ENCODE measurements around the gene FOXP1.

Gene FOXP1

DNA sequence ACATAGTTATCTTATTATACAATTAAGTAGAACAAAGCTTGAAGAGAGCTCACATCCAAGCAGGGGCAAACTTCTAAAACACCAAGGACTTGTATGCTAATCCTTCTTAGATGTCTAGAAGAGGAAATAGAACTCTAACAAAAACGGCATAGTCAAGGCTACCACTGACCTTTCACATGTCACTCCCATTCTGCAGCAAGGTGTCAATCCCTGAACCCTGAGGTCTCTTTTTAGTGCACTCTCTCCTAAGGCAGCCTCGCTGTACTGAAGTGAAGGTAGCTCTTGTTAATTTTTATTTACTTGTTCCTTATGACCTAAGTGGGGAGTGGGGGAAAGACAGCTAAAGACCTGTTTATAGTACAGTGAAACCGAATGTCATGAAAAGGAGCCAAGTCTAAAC lies 506.5 kb downstream of the FOXP1 start:
- DNase-seq (ENCODE audit: low read depth), result no peak

DNA sequence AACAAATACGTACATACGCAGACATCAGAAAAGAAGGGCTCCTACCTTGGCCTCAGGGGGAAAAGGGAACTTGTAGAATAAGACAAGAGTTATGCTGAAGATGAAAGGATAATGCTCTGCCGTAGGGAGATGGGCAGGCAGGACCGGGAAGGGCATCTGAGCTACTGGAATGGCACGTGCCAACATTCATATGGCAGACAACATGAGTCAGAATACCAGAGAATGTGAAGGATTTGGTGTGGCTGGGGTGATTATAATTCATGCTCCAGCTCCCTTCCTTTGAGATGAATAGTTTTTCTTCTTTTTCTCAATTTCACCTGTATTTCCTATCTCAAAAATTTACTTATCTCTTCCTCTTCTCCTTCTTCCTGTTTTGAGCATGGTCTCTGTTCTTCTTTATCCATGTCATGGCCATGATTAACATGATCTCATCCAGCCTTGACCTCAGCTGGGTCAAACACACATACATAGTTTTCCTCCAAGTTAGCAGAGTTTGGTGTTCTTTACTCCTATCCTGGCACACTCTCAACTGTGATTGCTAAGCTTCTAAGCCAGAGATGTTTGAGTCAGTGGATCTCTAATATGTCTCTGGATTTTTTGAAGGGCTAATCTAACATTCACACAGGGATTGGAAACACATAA lies 507.0 kb downstream of the FOXP1 start:
- peak; percentile 69 for DNase-seq (ENCODE audit: low read depth)

DNA sequence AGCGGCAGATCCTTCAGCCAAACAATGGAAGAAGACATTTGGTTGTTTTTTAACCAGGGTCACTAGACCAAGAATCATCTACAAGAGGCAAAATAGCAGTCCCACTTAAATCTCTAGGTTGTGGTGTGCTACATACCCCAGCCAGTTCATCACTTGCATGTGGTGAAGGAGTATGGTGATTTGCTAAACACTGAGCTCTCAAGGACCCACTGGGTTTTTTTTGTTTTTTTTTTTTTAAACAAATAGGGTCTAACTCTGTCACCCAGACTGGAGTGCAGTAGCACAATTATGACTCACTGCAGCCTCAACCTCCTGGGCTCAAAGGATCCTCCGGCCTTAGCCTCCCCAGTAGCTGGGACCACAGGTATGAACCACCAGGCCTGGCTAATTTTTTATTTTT lies 508.0 kb downstream of the FOXP1 start:
- no peak for DNase-seq (ENCODE audit: low read depth)

DNA sequence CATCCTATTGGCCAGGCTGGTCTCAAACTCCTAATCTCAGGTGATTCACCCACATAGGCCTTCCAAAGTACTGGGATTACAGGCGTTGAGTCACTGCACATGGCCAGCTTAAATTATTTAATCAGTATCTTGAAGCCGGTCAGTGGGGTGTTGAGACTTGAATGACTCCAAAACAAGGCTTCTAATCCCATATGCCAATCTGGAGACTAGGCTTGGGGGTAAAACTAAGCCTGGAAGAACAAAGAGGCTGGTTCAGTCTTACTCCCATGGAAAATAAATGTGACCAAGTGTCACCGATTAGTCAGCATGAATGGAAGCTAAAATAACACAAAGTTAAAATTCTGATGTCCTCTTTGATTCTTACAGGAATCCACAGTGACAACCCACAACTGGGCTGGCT lies 509.1 kb downstream of the FOXP1 start:
- DNase-seq (ENCODE audit: low read depth), result peak; percentile 48

DNA sequence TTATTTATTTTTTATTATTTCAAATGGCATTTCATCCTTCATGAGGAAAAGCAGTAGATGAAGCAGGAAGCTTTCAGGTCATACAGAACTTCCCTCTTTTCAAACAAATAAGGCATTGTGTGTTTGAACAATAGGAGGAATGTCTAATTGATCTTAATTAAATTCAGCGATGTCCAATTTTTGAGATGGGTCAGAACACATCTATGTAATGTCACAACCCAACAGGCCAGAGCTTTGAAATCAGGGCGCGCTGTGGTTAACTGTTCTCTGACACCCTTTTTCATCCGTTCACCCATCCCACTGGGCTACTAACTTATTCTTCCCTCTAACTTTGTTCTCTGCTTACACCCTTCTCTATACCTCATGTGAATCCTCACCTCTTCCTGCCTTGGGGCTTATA lies 510.5 kb downstream of the FOXP1 start:
- DNase-seq (ENCODE audit: low read depth), result no peak

DNA sequence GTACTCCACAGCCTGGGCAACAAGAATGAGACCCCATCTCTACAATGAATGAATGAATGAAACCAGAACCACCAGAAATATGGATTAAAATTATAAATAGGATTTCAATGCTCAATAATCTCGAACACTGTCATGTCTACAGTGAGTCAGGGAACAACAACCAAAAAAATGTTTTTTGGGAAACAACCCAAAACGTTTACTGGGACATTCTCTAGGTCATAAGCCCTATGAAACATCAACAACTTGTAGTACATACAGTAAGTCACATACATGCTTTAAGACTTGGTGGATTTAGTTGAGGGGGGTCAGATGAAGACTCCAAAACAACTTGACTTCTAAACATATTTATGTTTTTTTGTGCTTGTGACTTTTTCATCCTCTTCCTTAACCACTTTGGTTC lies 511.2 kb downstream of the FOXP1 start:
- peak; percentile 58 for DNase-seq (ENCODE audit: low read depth)

DNA sequence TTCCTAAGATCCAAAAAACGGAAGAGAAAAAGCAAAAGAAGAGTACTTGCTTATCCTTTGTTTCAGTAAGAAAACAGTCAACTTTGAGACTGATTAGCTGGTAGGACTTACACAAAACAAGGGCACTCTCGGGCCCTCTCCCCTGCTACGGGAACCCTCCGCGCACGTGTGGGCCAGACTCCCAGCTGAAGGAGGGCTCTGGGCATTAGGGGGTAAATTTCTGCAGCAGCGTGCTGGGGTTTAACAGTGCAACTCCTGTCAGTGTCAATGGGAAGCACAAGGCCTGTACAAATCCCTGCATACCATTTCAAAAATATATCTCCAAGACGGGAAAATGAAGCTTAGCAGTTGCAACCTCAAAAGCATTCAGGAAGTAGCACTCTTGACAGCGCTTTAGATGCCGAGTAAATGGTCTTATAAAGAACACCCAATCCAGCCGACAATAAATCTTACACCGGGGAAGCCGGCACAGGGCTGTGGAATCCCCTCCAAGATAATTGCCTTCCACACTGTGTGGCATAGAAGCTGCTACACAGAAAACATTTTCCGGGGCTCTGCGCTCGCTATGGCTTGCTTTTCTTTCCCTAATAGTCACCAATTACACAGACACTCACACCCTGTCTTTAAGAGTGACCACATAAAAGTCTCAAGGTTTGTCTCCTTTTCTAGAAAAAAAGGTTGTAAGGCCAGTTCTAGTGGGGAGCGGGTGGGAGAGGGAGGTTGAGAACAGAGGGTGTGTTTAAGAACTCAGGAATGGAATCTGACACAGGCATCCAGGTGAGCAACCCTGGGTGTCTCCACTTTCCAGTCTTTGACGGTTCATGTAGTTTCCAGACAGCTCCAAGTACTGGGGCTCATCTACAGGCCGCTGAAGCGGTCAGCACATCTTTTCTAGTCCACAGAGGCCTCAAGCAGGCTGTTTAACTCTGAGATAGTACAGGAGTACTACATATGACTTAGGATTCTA lies 512.7 kb downstream of the FOXP1 start:
- DNase-seq (ENCODE audit: low read depth), result no peak

DNA sequence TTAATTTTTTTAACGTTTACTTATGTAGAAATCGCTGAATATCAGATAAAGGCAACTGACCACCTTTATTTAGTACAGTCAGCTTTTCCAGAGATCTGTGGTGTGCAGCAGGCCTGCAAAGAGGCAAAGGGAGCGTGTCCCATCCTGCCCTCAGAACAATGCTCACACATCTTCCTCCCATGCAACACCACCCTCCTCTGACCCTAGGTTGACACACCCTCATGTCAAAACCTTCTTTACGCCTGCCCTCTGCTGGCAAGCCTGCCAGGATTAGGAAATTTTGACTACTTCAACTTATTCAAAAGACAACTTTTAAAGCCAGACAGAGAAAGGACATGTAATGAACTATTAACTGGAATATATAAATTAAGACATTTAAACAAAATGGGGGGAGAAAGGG lies 513.7 kb downstream of the FOXP1 start:
- peak; percentile 46 for DNase-seq (ENCODE audit: low read depth)

DNA sequence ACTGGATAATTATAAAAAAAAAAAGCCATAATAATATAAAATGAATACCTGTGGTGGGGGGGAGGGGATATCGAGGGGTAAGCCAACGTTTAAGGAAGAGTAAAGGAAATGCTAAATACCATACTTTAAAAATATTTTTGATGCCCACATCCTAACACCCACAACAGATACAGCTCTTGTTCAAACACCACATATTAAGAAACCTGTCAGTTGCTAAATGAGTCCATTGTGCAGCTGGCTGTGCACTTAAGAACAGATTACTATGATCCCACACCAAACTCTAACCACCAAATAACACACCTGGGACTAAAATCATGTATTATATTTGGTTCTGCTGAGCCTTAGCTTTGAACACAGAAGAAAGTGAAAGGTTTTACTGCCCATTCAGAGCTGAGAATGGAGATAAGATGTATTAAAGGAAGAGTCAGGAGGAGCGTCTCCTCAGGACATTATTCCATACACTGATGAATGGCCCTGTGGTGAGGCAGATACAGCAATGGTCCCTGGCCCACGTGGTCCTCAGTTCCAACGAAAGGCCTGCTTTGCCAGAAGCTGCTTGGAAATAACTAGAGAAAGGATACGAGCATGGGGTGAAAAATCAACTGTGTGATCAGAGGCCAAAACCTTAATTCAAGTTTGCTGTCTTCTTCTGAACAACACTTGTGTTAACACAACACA lies 515.4 kb downstream of the FOXP1 start:
- DNase-seq (ENCODE audit: low read depth), result no peak

DNA sequence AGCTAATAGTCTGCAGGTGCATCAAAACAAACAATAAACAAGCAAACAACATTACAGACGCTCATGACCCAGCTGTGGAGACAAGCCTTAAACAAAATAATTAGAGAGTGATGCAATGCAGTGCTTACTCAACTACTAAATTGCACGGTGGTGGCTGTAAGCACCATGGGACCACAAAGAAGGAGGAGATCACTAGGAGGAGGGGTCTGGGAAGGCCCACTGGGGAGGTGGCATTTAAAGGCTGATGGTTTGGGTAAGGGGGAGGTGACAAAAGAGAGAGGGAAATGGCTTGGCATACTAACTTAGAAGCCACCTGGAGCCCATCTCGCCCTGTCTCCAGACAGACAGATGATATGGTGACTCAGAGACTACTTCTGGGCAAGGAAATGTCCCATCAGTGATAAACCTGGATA lies 516.7 kb downstream of the FOXP1 start:
- DNase-seq (ENCODE audit: low read depth), result peak; percentile 60

DNA sequence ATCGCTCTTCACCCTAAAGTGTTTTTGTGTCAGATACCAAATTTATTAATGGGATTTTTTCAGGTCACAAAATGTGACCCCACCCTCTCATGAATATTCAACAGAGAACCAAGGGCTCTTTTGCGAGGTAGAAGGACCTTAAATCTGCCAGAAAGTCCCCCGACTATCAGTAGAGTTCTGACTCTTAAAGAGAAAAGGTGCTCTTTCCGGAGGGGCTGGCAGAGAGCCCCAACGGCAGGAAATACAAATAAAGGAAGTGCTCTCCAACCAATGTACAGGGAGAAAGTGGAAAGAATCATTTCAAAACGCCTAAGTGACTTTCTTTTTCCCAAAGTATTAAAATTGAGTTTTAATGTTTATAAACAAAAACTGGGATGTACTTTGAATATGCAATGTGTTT lies 517.2 kb downstream of the FOXP1 start:
- no peak for DNase-seq (ENCODE audit: low read depth)

DNA sequence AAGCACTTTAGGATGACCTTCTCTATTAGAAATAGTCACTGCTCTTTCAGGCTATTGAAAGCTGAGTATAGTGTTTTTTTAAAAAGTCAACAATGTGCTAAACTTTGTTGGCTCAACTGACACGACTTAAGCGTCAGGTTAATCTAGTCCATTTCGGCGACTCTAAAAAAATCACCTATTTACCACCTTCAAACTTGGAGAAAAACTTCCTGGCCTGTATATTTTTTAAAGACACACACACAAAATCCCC lies 517.8 kb downstream of the FOXP1 start:
- no peak for DNase-seq (ENCODE audit: low read depth)

DNA sequence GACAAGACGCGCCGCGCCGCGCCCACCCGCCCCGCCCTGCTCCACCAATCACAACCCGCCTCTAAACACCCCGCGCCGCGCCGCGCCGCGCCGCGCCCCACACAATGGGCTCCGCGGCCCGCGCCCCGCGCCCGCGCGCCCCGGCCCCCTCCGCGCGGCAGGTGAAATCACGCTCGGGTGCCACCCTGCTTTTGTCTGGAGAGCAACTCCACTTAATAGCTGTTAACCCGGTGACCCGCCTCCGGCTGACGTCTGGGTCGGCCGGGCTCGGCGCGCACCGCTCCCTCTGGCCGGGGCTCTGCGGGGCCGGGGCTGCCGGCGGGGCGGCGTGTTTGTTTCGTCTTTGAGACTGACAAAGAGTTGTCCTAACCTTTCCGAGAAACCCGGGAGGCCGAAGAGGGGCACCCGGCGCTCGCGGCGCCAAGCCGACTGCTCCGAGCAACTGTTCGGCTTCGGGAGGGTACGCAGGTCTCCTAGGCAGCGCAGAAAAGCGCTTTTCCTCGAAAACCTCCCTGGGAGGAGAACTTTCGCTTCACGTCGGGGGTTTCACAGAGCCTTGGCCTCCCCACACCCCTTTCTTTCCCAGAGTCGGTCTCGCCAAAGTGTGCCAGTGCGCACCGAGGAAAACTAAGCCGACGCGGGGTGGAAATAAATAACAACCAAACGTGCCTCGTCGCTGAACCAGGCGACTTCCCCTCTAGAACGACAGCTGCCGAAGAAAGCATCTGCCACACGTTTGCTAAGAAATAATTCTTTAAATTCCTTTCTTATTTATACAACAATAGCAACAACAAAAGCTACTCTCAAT lies 518.4 kb downstream of the FOXP1 start:
- DNase-seq (ENCODE audit: low read depth), result peak; percentile 57

DNA sequence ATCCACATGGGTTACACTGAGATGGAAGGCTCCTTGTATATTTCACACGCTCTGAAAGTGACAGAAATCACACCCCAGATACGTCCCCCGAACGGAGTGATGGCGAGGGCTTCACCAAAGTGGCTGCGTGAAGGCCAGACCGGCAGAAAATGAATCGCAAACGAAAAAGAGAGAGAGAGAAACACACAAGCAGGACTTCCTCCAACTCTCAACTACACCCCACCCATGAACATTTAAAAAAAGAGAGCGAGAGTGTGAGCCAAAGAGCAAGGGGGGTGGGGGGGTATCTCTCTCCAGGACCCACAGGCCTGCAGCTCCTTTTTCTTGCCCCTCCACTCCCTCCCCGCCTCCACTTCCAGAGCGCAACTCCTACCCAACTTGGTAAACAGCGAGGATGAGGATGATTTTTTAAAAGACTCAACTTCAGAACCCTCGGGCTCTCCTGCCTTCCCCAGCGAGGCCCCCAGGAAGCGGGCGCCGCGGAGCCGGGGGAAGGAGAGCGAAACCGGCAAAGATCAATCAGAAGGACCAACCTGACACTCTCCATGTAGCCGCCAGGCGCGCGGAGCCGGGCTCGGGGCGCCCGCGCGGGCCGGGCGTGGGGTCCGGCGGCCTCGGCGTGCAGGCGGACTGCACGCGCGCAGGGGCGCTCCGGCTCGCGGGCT lies 519.1 kb downstream of the FOXP1 start:
- DNase-seq (ENCODE audit: low read depth), result peak; percentile 74

DNA sequence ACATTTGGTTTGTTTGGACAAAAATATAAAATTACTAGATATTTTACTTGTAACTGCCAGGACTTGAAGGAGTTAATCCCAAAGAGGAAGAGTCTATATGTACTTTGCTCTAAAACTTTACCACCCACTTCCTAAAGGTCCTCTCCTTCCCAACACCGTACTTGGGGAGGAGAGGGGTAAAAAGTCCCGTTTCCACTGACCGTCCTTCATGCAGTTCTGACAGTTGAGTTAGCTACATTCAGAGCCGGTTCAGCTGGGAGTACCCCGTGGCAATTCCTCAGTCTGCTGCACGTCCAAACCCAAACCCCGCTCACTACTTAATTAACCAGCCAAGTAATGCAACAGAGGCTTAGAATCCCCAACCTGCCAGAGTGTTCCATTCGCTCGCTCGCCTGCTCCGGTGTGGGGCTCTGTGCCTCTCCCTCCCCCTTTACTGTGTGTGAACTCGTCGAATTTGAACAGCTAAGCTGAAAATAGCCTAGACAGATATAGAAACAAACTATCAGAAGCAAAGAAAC lies 519.7 kb downstream of the FOXP1 start:
- peak; percentile 60 for DNase-seq (ENCODE audit: low read depth)

DNA sequence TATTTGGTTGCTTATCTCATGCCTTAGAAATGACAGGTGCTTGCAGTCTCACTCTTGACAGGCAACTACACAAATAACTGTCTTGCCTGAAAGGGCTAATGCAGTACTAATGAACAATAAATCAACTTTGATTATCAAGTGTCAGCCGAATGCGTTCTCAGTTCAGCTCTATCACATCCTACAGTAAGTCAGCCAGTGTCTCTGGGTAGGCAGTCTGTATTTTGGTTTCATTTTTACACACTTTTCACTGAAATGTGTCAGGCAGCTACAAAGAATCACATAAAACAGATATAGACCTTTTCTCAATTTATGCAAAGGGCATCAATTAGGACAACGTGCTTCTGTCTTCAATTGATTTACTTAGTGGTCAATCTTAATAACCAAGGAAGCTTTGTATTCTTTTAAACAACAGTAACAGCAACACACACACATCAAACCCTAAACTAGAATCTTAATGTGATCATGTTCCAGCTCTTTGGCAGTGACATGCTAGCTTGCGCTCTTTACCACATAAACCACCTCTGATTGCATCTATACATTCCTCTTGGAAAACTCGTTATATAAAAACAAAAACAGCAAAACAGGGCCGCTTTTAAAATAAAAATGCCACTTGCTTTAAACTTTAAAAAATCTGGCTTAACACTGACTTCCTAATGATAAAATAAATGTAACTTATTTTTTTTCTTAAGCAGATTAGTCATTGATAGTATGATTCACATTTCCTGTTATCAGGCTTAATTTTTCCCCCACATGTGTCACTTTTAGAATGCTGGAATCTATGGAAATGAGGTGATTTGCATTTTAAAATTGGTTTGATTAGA lies 520.4 kb downstream of the FOXP1 start:
- peak; percentile 60 for DNase-seq (ENCODE audit: low read depth)

DNA sequence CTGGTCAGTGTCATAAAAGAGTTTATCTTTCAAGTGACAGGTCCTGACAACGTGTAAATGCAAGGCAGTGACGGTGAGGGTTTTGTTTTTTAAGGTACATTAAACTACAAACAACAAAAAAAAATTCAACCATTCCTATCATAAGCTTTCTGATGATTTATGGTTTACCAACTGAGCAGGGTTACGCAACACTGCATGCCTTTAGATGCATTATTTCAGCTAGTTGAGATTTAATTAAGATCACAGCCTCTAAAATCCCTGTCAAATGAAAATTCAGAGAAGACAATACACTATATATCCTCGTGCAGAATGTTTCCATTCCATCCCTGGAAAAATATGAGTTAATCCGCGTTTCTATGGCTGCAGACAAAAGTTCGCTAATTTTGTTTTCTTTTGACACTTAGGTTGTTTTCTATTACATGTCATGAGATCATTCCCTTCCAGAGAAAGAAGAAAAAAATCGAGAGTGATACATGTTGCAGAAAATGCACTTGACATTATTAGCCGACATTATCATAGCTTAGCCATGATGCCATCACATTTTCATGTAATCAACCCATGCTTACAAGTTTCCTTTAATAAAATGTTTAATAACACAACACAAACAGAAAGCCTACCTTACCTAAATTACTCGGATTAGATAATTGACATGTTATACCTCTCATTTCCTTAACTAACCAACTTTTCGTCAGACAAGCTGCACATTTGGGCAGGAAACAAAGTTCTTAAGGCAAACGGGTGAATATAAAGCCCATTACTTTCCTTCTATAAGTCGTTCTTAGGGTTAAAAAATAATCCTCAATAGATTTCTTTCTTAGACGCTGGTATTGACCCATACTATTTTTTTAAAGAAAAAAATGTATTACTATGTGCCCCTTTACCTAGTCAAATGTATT lies 521.2 kb downstream of the FOXP1 start:
- DNase-seq (ENCODE audit: low read depth), result peak; percentile 48

DNA sequence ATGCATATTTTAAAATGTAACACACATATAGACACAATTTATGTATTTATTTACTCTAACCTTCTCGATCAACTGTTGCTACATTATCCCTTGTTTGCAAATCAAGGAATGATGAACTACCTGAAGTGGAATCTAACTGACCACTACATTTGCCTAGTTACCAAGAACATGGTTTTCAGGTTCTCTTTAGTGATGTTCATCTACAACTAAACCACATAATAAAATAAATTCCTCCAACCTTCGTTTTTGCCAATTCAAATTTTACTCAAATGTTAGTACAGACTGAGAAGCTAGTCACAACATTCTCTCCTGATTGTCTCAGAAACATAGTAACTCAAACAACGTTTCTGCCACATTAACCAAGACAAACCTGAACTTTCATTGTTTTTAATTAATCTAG lies 521.9 kb downstream of the FOXP1 start:
- no peak for DNase-seq (ENCODE audit: low read depth)

DNA sequence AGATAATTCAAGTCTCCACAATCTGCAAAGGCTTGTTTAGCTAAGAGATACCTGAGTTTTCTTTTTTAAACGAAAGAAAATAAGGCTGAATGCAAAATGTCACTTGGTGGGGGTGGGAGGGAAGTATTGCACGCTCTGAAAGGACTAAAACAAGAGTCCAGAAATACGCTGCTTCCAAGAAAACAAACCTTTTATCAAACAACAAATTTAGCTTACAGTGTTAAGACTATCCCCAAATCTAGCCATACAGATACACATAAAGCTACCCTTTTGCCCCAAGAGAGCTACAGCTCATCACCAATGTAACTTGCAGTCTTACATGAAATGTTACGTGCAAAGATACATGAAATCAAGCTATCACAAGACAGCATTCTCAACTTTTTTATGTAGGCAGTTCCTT lies 522.5 kb downstream of the FOXP1 start:
- DNase-seq (ENCODE audit: low read depth), result no peak

DNA sequence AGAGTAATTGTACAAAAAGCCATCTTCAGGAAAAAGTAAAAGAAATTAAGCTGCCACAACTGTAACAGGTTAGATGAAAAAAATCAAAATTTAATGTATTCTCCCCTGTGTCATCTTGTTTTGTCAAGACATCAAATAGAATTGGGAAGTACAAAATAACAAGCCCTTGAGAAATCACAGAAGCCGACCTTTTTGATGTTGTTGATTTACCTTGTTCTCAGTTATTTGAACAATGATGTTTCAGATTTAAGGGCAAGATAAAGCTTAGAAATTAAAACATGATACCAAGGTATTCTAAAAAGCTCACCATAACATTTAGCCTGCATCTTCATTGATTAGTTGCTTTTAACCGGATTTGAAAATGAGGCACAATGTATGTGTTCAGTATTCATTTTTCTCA lies 523.0 kb downstream of the FOXP1 start:
- no peak for DNase-seq (ENCODE audit: low read depth)
